ENCODE results near the gene WNK2.

Gene WNK2

DNA sequence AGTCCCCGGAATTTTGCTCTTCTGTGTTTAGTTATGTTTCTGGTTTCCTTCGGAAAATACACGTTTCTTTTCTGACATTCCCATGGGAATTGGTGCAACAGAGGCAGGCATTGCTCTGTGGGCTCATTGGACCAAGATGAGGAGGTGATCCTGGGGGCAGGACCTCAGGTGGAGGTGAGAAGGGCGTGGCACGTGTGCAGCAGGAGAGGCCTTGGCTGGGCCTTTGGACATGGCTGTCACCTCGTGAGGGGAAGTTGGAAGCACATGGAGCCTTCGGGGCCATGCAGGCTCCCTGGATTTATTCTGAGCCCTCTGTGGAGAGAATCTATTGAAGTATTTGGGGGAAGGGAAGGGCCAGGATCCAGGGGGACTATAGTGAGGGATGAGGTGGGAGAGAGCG, 44.5 kb downstream of the WNK2 start:
- TF ChIP-seq, protein P1, sequence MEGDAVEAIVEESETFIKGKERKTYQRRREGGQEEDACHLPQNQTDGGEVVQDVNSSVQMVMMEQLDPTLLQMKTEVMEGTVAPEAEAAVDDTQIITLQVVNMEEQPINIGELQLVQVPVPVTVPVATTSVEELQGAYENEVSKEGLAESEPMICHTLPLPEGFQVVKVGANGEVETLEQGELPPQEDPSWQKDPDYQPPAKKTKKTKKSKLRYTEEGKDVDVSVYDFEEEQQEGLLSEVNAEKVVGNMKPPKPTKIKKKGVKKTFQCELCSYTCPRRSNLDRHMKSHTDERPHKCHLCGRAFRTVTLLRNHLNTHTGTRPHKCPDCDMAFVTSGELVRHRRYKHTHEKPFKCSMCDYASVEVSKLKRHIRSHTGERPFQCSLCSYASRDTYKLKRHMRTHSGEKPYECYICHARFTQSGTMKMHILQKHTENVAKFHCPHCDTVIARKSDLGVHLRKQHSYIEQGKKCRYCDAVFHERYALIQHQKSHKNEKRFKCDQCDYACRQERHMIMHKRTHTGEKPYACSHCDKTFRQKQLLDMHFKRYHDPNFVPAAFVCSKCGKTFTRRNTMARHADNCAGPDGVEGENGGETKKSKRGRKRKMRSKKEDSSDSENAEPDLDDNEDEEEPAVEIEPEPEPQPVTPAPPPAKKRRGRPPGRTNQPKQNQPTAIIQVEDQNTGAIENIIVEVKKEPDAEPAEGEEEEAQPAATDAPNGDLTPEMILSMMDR (IDR thresholded peaks at IDR 0.05; ENCODE audit: insufficient read depth, low read length), result no peak
- TF ChIP-seq POLR2AphosphoS5 (IDR thresholded peaks at IDR 0.05; ENCODE audit: low read depth) (no peak), SPI1 (IDR thresholded peaks at IDR 0.05; ENCODE audit: borderline replicate concordance, low read depth) (no peak)
- TF ChIP-seq, protein P2, sequence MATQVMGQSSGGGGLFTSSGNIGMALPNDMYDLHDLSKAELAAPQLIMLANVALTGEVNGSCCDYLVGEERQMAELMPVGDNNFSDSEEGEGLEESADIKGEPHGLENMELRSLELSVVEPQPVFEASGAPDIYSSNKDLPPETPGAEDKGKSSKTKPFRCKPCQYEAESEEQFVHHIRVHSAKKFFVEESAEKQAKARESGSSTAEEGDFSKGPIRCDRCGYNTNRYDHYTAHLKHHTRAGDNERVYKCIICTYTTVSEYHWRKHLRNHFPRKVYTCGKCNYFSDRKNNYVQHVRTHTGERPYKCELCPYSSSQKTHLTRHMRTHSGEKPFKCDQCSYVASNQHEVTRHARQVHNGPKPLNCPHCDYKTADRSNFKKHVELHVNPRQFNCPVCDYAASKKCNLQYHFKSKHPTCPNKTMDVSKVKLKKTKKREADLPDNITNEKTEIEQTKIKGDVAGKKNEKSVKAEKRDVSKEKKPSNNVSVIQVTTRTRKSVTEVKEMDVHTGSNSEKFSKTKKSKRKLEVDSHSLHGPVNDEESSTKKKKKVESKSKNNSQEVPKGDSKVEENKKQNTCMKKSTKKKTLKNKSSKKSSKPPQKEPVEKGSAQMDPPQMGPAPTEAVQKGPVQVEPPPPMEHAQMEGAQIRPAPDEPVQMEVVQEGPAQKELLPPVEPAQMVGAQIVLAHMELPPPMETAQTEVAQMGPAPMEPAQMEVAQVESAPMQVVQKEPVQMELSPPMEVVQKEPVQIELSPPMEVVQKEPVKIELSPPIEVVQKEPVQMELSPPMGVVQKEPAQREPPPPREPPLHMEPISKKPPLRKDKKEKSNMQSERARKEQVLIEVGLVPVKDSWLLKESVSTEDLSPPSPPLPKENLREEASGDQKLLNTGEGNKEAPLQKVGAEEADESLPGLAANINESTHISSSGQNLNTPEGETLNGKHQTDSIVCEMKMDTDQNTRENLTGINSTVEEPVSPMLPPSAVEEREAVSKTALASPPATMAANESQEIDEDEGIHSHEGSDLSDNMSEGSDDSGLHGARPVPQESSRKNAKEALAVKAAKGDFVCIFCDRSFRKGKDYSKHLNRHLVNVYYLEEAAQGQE (IDR thresholded peaks at IDR 0.05; ENCODE audit: insufficient replicate concordance, low read depth), result no peak
- H3K27ac ChIP-seq (replicated peaks), result no peak overlapping the region
- no peak for DNase-seq (ENCODE audit: low read depth in 1 of 2, low spot score in 1 of 2)
- H3K27me3 ChIP-seq (ENCODE audit: insufficient read depth, poor library complexity, severe bottlenecking), result peaks cover 22% of the 10 kb centered on the region
- H3K4me3 ChIP-seq (replicated peaks; ENCODE audit: insufficient read depth, low read length), result no peak overlapping the region

DNA sequence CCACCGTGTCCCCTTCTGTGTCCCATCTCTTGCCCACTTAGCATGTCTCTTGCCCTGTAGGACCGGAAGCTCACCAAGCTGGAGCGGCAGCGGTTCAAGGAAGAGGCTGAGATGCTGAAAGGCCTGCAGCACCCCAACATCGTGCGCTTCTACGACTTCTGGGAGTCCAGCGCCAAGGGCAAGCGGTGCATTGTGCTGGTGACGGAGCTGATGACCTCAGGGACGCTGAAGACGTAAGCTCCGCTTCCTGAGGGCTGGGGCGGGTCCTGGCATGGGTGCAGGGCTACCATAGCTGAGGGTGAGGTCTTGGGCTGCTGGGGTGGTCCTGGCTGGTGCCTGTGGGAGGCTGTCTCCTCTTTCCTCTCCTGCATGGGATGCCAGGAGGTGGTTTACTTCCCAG, 45.7 kb downstream of the WNK2 start:
- Histone ChIP-seq H3K4me3 (replicated peaks; ENCODE audit: insufficient read depth, low read length) (no peak overlapping the region), H3K27ac (replicated peaks) (no peak overlapping the region), H3K27me3 (ENCODE audit: insufficient read depth, poor library complexity, severe bottlenecking) (peaks cover 31% of the 10 kb centered on the region)
- DNase-seq (ENCODE audit: low read depth in 1 of 2, low spot score in 1 of 2), result no peak
- TF ChIP-seq GABPA (IDR thresholded peaks at IDR 0.05; ENCODE audit: low read depth), result no peak
- TF ChIP-seq, protein P2 (IDR thresholded peaks at IDR 0.05; ENCODE audit: insufficient replicate concordance, low read depth), result no peak
- no peak for TF ChIP-seq POLR2AphosphoS5 (IDR thresholded peaks at IDR 0.05; ENCODE audit: low read depth)
- TF ChIP-seq, protein P1 (IDR thresholded peaks at IDR 0.05; ENCODE audit: insufficient read depth, low read length), result no peak
- TF ChIP-seq SPI1 (IDR thresholded peaks at IDR 0.05; ENCODE audit: borderline replicate concordance, low read depth), result no peak

DNA sequence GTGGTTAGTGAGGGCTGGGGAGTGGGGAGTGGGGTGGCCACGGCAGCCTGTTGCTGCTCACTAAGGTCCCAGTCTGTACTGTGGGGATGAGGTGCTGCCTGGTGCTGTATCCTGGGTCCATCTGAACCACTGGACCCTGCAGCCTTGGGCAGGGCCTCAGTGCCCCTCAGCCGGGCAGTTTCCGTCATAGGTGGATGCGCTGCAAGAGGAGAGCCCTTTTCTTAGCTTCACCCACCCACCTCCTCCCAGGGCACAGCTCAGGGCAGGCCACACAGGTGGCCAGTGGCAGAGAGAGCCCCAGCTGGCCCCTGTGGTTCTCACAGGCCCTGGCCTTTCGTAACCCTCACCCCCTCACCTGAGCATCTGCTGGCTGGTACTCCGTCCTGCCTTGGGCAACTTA, 46.2 kb downstream of the WNK2 start:
- Histone ChIP-seq H3K4me3 (replicated peaks; ENCODE audit: insufficient read depth, low read length) (no peak overlapping the region), H3K27me3 (ENCODE audit: insufficient read depth, poor library complexity, severe bottlenecking) (peaks cover 31% of the 10 kb centered on the region), H3K27ac (replicated peaks) (no peak overlapping the region)
- DNase-seq (ENCODE audit: low read depth in 1 of 2, low spot score in 1 of 2), result no peak
- no peak for TF ChIP-seq GABPA (IDR thresholded peaks at IDR 0.05; ENCODE audit: low read depth)
- TF ChIP-seq, protein P1 (IDR thresholded peaks at IDR 0.05; ENCODE audit: insufficient read depth, low read length), result no peak
- TF ChIP-seq, protein P2 (IDR thresholded peaks at IDR 0.05; ENCODE audit: insufficient replicate concordance, low read depth), result no peak
- no peak for TF ChIP-seq SPI1 (IDR thresholded peaks at IDR 0.05; ENCODE audit: borderline replicate concordance, low read depth)
- TF ChIP-seq POLR2AphosphoS5 (IDR thresholded peaks at IDR 0.05; ENCODE audit: low read depth), result no peak

Measured in HL-60 (cell line).